ENCODE measurements around the gene KCTD20.

DNA sequence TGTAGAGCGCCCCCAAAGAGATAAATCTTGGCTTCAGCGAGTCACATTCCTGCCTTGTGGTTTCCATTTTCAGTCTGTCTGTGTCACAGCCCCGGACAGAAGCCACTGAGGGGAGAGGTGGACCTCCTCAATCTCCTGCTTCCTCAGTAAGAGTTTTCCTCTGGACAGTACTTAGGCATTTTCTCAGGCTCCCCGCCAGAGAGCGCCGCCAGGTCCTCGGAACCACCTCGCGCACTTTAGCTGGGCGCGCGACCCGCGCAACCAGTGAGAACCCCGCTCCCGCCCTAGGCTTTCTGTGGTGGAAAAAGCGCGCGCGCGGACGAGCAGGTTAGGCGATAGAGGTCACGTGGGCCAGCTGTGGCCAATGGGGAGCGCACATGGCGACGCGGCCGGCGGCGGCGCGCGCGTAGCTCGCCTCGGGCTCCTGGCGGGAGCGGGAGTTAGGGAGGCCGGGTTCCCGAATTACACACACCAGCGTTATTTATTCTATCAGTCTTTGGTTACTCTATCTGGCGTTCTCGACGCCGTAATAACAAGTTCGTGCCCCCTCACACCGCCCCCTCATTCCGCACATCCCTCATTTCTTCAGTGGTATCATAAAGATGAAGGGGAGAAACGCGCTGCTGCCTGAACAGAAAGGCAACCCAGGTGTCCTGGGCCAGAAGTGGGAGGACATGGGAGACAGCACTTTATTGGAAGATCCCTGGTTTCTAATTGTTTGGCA is 19.5 kb upstream of the KCTD20 start:
- no peak for TF ChIP-seq EP300 (IDR thresholded peaks at IDR 0.05; ENCODE audit: borderline replicate concordance)
- TF ChIP-seq TEAD4 (IDR thresholded peaks at IDR 0.05), result no peak
- TF ChIP-seq, protein P1, sequence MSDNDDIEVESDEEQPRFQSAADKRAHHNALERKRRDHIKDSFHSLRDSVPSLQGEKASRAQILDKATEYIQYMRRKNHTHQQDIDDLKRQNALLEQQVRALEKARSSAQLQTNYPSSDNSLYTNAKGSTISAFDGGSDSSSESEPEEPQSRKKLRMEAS (IDR thresholded peaks at IDR 0.05), result peak; percentile 88
- TF ChIP-seq, protein P2, sequence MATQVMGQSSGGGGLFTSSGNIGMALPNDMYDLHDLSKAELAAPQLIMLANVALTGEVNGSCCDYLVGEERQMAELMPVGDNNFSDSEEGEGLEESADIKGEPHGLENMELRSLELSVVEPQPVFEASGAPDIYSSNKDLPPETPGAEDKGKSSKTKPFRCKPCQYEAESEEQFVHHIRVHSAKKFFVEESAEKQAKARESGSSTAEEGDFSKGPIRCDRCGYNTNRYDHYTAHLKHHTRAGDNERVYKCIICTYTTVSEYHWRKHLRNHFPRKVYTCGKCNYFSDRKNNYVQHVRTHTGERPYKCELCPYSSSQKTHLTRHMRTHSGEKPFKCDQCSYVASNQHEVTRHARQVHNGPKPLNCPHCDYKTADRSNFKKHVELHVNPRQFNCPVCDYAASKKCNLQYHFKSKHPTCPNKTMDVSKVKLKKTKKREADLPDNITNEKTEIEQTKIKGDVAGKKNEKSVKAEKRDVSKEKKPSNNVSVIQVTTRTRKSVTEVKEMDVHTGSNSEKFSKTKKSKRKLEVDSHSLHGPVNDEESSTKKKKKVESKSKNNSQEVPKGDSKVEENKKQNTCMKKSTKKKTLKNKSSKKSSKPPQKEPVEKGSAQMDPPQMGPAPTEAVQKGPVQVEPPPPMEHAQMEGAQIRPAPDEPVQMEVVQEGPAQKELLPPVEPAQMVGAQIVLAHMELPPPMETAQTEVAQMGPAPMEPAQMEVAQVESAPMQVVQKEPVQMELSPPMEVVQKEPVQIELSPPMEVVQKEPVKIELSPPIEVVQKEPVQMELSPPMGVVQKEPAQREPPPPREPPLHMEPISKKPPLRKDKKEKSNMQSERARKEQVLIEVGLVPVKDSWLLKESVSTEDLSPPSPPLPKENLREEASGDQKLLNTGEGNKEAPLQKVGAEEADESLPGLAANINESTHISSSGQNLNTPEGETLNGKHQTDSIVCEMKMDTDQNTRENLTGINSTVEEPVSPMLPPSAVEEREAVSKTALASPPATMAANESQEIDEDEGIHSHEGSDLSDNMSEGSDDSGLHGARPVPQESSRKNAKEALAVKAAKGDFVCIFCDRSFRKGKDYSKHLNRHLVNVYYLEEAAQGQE (IDR thresholded peaks at IDR 0.05; ENCODE audit: low read depth), result no peak
- TF ChIP-seq, protein P3, sequence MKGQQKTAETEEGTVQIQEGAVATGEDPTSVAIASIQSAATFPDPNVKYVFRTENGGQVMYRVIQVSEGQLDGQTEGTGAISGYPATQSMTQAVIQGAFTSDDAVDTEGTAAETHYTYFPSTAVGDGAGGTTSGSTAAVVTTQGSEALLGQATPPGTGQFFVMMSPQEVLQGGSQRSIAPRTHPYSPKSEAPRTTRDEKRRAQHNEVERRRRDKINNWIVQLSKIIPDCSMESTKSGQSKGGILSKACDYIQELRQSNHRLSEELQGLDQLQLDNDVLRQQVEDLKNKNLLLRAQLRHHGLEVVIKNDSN (IDR thresholded peaks at IDR 0.05), result peak; percentile 99
- TF ChIP-seq TAF1 (IDR thresholded peaks at IDR 0.05; ENCODE audit: low read depth), result peak; percentile 79
- TF ChIP-seq EGR1 (IDR thresholded peaks at IDR 0.05), result no peak
- TF ChIP-seq RAD21 (IDR thresholded peaks at IDR 0.05; ENCODE audit: low read depth), result peak; percentile 58
- no peak for TF ChIP-seq CEBPB (IDR thresholded peaks at IDR 0.05)
- no peak for TF ChIP-seq ZBTB7A (IDR thresholded peaks at IDR 0.05; ENCODE audit: low read depth)
- TF ChIP-seq YY1 (IDR thresholded peaks at IDR 0.05; ENCODE audit: low read depth), result no peak; the same call in 1 of the 2 replicates
